Panc1 (cell line): ENCODE data around the gene TPRX1. TPM values are rescaled to one million over a fixed set of nuclear protein-coding genes. Genes with fewer than 3 reads are reported as not detected.

Source experiments
- ATAC-seq: fragments of 200-7000 bp; cut with Tn5 transposase; 2 replicates; pipeline ENCODE4 v1.9.1; 2020; ENCODE audit warnings: mild to moderate bottlenecking, moderate library complexity
- BruUV-seq: library from RNA; stranded (reverse); fragments of 400-500 nt; replicated peaks from 2 replicates; lab custom pipeline; 2021; lab: Mats Ljungman, UMichigan
- CTCF ChIA-PET: fragments of 300-600 bp; sonication (Branson Sonifier 250); formaldehyde crosslinking; loops from one replicate; lab custom pipeline; 2022; ENCODE audit warnings: antibody characterized with exemption; lab: Charles Lee
- POLR2A ChIA-PET: fragments of 300-600 bp; sonication (Branson Sonifier 250); formaldehyde crosslinking; loops from one replicate; lab custom pipeline; 2022; ENCODE audit warnings: antibody characterized with exemption; lab: Charles Lee
- DNase-seq: peaks from one replicate; pipeline ENCODE4 v3.0.0-alpha.2; 2010; ENCODE audit warnings: low read depth, low spot score
- H3K27ac ChIP-seq: 2 replicates; pipeline ENCODE4 v1.5.1; 2011; ENCODE audit warnings: mild to moderate bottlenecking, low read length, inconsistent platforms
- H3K27me3 ChIP-seq: fragments of 200-500 bp; sonication (Bioruptor generic); 2 replicates; pipeline ENCODE4 v1.6.0; 2014; ENCODE audit warnings: low read length, inconsistent platforms; ENCODE audit not compliant: control insufficient read depth, insufficient read depth
- H3K36me3 ChIP-seq: fragments of 200-500 bp; sonication (Bioruptor generic); 2 replicates; pipeline ENCODE4 v1.5.1; 2014; ENCODE audit warnings: inconsistent platforms, mild to moderate bottlenecking, low read length, moderate library complexity; ENCODE audit not compliant: control insufficient read depth, insufficient read depth
- H3K4me1 ChIP-seq: 2 replicates; pipeline ENCODE4 v1.5.1; 2011; ENCODE audit warnings: inconsistent platforms, mild to moderate bottlenecking, low read length, moderate library complexity; ENCODE audit not compliant: control insufficient read depth, insufficient read depth
- H3K4me3 ChIP-seq, 2 experiments: 2 replicates each; pipeline ENCODE4 v1.5.1; 2011 to 2012; ENCODE audit warnings: low read depth in 2 of 2, low read length in 2 of 2, mild to moderate bottlenecking in 2 of 2, inconsistent platforms in 1 of 2, moderate library complexity in 1 of 2
- H3K9me3 ChIP-seq: fragments of 200-500 bp; sonication (Bioruptor generic); 2 replicates; pipeline ENCODE4 v1.5.1; 2014; ENCODE audit warnings: low read depth, mild to moderate bottlenecking, inconsistent platforms, low read length, moderate library complexity; ENCODE audit not compliant: control insufficient read depth, insufficient read depth
- CTCF ChIP-seq: fragments of 450-650 bp; IDR thresholded peaks from 2 replicates; pipeline ENCODE4 v1.5.1; 2017; ENCODE audit warnings: mild to moderate bottlenecking
- POLR2AphosphoS5 ChIP-seq: IDR thresholded peaks from 2 replicates; pipeline ENCODE4 v1.6.1; 2012; ENCODE audit warnings: mild to moderate bottlenecking, low read depth, low read length, moderate library complexity
- REST ChIP-seq, 2 experiments: IDR thresholded peaks; 2 replicates each; pipeline ENCODE4 v1.6.1; 2011 to 2012; ENCODE audit warnings: low read depth in 2 of 2, control low read depth in 1 of 2, low read length in 1 of 2, mild to moderate bottlenecking in 1 of 2, moderate library complexity in 1 of 2; ENCODE audit not compliant: insufficient read depth in 1 of 2
- SIN3A ChIP-seq: IDR thresholded peaks from 2 replicates; pipeline ENCODE4 v1.6.1; 2012; ENCODE audit warnings: low read depth, mild to moderate bottlenecking, low read length, moderate library complexity, borderline replicate concordance; ENCODE audit not compliant: insufficient read depth
- TCF7L2 ChIP-seq: IDR thresholded peaks from 2 replicates; pipeline ENCODE4 v1.6.1; 2011; ENCODE audit warnings: mild to moderate bottlenecking, low read depth, low read length, inconsistent platforms
- in situ Hi-C: cut with HindIII; loops from 2 replicates; pipeline ENCODE4 v1.10.0; 2016; ENCODE audit warnings: low sequenced_read_pairs, low pct_unique_long_range_greater_than_20kb
- intact Hi-C: fragments of 100-400 bp; cut with micrococcal nuclease; formaldehyde crosslinking; loops from one replicate; pipeline ENCODE4 v1.10.0; 2022; ENCODE audit not compliant: unreplicated experiment
- total RNA-seq: library from RNA; stranded (reverse); gene quantifications from one replicate; pipeline ENCODE4 v1.2.1, GENCODE V29; 2021; ENCODE audit not compliant: unreplicated experiment

The TPRX1 gene
- total RNA-seq, 1 experiment from 2014 or later = not detected

GRCh38 chr19:47758443-47758804 lies 45.9 kb downstream of the TPRX1 start:
- intact Hi-C loops = no loop called here
- POLR2A ChIA-PET = no interaction called here
- in situ Hi-C loops = no loop called here
- CTCF ChIA-PET = no interaction called here
- Histone ChIP-seq H3K4me3 (no peak overlapping the region), H3K36me3 (no peaks in the 10 kb centered on the region), H3K27me3 (no peaks in the 10 kb centered on the region), H3K9me3 (no peaks in the 10 kb centered on the region), H3K4me1 (no peaks in the 10 kb centered on the region), H3K27ac (no peak overlapping the region)
- BruUV-seq = no TSS peak
- no peak for DNase-seq
- no peak for TF ChIP-seq SIN3A
- TF ChIP-seq REST (IDR thresholded peaks at IDR 0.05; ENCODE audit: insufficient read depth in 1 of 2, low read depth in 2 of 2, low read length in 1 of 2) = no peak
- TF ChIP-seq CTCF = no peak
- ATAC-seq = no peak

- no peak for ATAC-seq
- Histone ChIP-seq H3K4me1 (no peaks in the 10 kb centered on the region), H3K27me3 (no peaks in the 10 kb centered on the region), H3K9me3 (no peaks in the 10 kb centered on the region), H3K4me3 (no peak overlapping the region), H3K36me3 (no peaks in the 10 kb centered on the region), H3K27ac (no peak overlapping the region)
- TF ChIP-seq TCF7L2 (no peak), SIN3A (no peak), POLR2AphosphoS5 (no peak), REST (IDR thresholded peaks at IDR 0.05; ENCODE audit: insufficient read depth in 1 of 2, low read depth in 2 of 2, low read length in 1 of 2) (no peak), CTCF (no peak)
- POLR2A ChIA-PET = no interaction called here
- intact Hi-C loops = no loop called here
- no peak for DNase-seq
- CTCF ChIA-PET = no interaction called here
- no TSS peak for BruUV-seq
- in situ Hi-C loops = no loop called here
Measured at GRCh38 chr19:47757617-47758442, 46.5 kb downstream of the TPRX1 start.
